HEK293 (cell line): ENCODE results near the gene ELOVL3.

Experiments
- CTCF ChIA-PET: fragments of 350-600 bp; formaldehyde crosslinking; extraction: SDS; loops from one replicate; lab custom pipeline; 2021; ENCODE audit warnings: antibody characterized with exemption; lab: Yijun Ruan, JAX
- POLR2A ChIA-PET: fragments of 300-600 bp; formaldehyde crosslinking; extraction: SDS; loops from one replicate; lab custom pipeline; 2020; ENCODE audit warnings: antibody characterized with exemption, inconsistent platforms; lab: Yijun Ruan, JAX
- H3K27ac ChIP-seq: fragments of 200-500 bp; sonication (Bioruptor generic); 2 replicates; pipeline ENCODE4 v1.5.1; 2014; ENCODE audit warnings: low read depth, low read length, control low read depth, inconsistent platforms; ENCODE audit errors: extremely low read depth
- H3K36me3 ChIP-seq, 2 experiments: fragments of 200-500 bp in 1 of 2; sonication (Bioruptor generic) in 1 of 2; 1 replicate in 1 of 2; 2 replicates in 1 of 2; pipeline ENCODE4 v1.5.1; 2014 to 2017; ENCODE audit warnings: inconsistent platforms in 2 of 2, low read length in 2 of 2; ENCODE audit not compliant: control insufficient read depth in 2 of 2, insufficient read depth in 1 of 2
- H3K4me1 ChIP-seq: fragments of 200-500 bp; sonication (Bioruptor generic); 2 replicates; pipeline ENCODE4 v1.5.1; 2014; ENCODE audit warnings: mild to moderate bottlenecking, low read length, inconsistent platforms; ENCODE audit not compliant: control insufficient read depth, insufficient read depth
- H3K4me3 ChIP-seq: 2 replicates; pipeline ENCODE4 v1.5.1; 2011; ENCODE audit warnings: low read depth, mild to moderate bottlenecking, control low read depth, low read length, moderate library complexity
- H3K9me3 ChIP-seq: fragments of 200-500 bp; sonication (Bioruptor generic); 2 replicates; pipeline ENCODE4 v1.5.1; 2014; ENCODE audit warnings: low read depth, low read length, inconsistent platforms; ENCODE audit not compliant: control insufficient read depth, insufficient read depth
- ELK4 ChIP-seq: IDR thresholded peaks from 2 replicates; pipeline ENCODE4 v1.6.1; 2011; ENCODE audit warnings: mild to moderate bottlenecking, low read depth, low read length, borderline replicate concordance
- GLI4 ChIP-seq: fragments of 450-650 bp; formaldehyde crosslinking; IDR thresholded peaks from 2 replicates; pipeline ENCODE4 v1.5.1; 2016; ENCODE audit warnings: missing biosample characterization, missing genetic modification characterization
- HOXA7 ChIP-seq: sonication (generic); formaldehyde crosslinking; IDR thresholded peaks from 2 replicates; pipeline ENCODE4 v1.8.1; 2022; ENCODE audit warnings: missing genetic modification reagents, borderline replicate concordance
- KLF1 ChIP-seq: fragments of 450-650 bp; formaldehyde crosslinking; IDR thresholded peaks from 2 replicates; pipeline ENCODE4 v1.5.1; 2016; ENCODE audit warnings: missing biosample characterization, missing genetic modification characterization
- KLF16 ChIP-seq: fragments of 450-650 bp; formaldehyde crosslinking; IDR thresholded peaks from 2 replicates; pipeline ENCODE4 v1.5.1; 2017; ENCODE audit warnings: missing biosample characterization, missing genetic modification characterization
- RBAK ChIP-seq: fragments of 450-650 bp; formaldehyde crosslinking; IDR thresholded peaks from 2 replicates; pipeline ENCODE4 v1.5.1; 2016; ENCODE audit warnings: missing biosample characterization, missing genetic modification characterization
- REPIN1 ChIP-seq: fragments of 450-650 bp; formaldehyde crosslinking; IDR thresholded peaks from 2 replicates; pipeline ENCODE4 v1.5.1; 2017; ENCODE audit warnings: missing biosample characterization, missing genetic modification characterization, low read depth
- ZBTB8A ChIP-seq: fragments of 450-650 bp; formaldehyde crosslinking; IDR thresholded peaks from 2 replicates; pipeline ENCODE4 v1.5.1; 2016; ENCODE audit warnings: missing biosample characterization, missing genetic modification characterization
- ZEB2 ChIP-seq: fragments of 450-650 bp; formaldehyde crosslinking; IDR thresholded peaks from 2 replicates; pipeline ENCODE4 v1.5.1; 2016; ENCODE audit warnings: missing biosample characterization, missing genetic modification characterization
- ZNF184 ChIP-seq: fragments of 450-650 bp; IDR thresholded peaks from 2 replicates; pipeline ENCODE4 v1.5.1; 2018; ENCODE audit warnings: missing biosample characterization, mild to moderate bottlenecking, missing genetic modification characterization
- ZNF23 ChIP-seq: fragments of 450-650 bp; formaldehyde crosslinking; IDR thresholded peaks from 2 replicates; pipeline ENCODE4 v1.5.1; 2016; ENCODE audit warnings: missing biosample characterization, missing genetic modification characterization, borderline replicate concordance
- ZNF274 ChIP-seq, 2 experiments: fragments of 200-500 bp in 1 of 2; fragments of 450-650 bp in 1 of 2; sonication (Bioruptor generic) in 1 of 2; formaldehyde crosslinking in 1 of 2; IDR thresholded peaks; 2 replicates each; pipeline versions ENCODE4 v1.5.1 to v1.6.1; 2014 to 2016; ENCODE audit warnings: borderline replicate concordance in 1 of 2, inconsistent platforms in 1 of 2, low read length in 1 of 2, missing biosample characterization in 1 of 2, missing genetic modification characterization in 1 of 2
- ZNF341 ChIP-seq: fragments of 450-650 bp; formaldehyde crosslinking; IDR thresholded peaks from 2 replicates; pipeline ENCODE4; 2016; ENCODE audit warnings: low read depth, missing biosample characterization, missing genetic modification characterization
- ZNF404 ChIP-seq: fragments of 450-650 bp; formaldehyde crosslinking; IDR thresholded peaks from 2 replicates; pipeline ENCODE4 v1.5.1; 2017; ENCODE audit warnings: missing biosample characterization, missing genetic modification characterization
- ZNF510 ChIP-seq: fragments of 450-650 bp; formaldehyde crosslinking; IDR thresholded peaks from 2 replicates; pipeline ENCODE4 v1.5.1; 2018; ENCODE audit warnings: mild to moderate bottlenecking, missing genetic modification characterization, missing biosample characterization; ENCODE audit not compliant: insufficient replicate concordance
- ZNF529 ChIP-seq: fragments of 450-650 bp; formaldehyde crosslinking; IDR thresholded peaks from 2 replicates; pipeline ENCODE4 v1.5.1; 2017; ENCODE audit warnings: missing genetic modification characterization, missing biosample characterization; ENCODE audit not compliant: insufficient replicate concordance
- ZNF558 ChIP-seq: fragments of 450-650 bp; formaldehyde crosslinking; IDR thresholded peaks from 2 replicates; pipeline ENCODE4 v1.5.1; 2016; ENCODE audit warnings: missing biosample characterization, missing genetic modification characterization
- ZNF596 ChIP-seq: fragments of 450-650 bp; IDR thresholded peaks from 2 replicates; pipeline ENCODE4 v1.5.0; 2018; ENCODE audit warnings: missing biosample characterization, mild to moderate bottlenecking, missing genetic modification characterization, moderate library complexity
- ZNF610 ChIP-seq: fragments of 450-650 bp; formaldehyde crosslinking; IDR thresholded peaks from 2 replicates; pipeline ENCODE4 v1.5.1; 2016; ENCODE audit warnings: missing biosample characterization, missing genetic modification characterization, borderline replicate concordance
- ZNF621 ChIP-seq: fragments of 450-650 bp; formaldehyde crosslinking; IDR thresholded peaks from 2 replicates; pipeline ENCODE4 v1.5.1; 2017; ENCODE audit warnings: missing biosample characterization, missing genetic modification characterization
- ZNF626 ChIP-seq: fragments of 450-650 bp; sonication (Bioruptor Pico); formaldehyde crosslinking; IDR thresholded peaks from 2 replicates; pipeline ENCODE4 v1.5.1; 2018; ENCODE audit warnings: missing biosample characterization, missing genetic modification characterization, inconsistent platforms
- ZNF629 ChIP-seq: fragments of 450-650 bp; formaldehyde crosslinking; IDR thresholded peaks from 2 replicates; pipeline ENCODE4 v1.5.1; 2017; ENCODE audit warnings: missing biosample characterization, missing genetic modification characterization
- ZNF768 ChIP-seq: fragments of 450-650 bp; formaldehyde crosslinking; IDR thresholded peaks from 2 replicates; pipeline ENCODE4 v1.5.1; 2018; ENCODE audit warnings: missing biosample characterization, mild to moderate bottlenecking, missing genetic modification characterization
- ZNF830 ChIP-seq: fragments of 450-650 bp; IDR thresholded peaks from 2 replicates; pipeline ENCODE4 v1.5.0; 2018; ENCODE audit warnings: missing biosample characterization, missing genetic modification characterization, low read depth, mild to moderate bottlenecking, moderate library complexity
- ZXDB ChIP-seq: fragments of 450-650 bp; formaldehyde crosslinking; IDR thresholded peaks from 2 replicates; pipeline ENCODE4 v1.5.1; 2016; ENCODE audit warnings: missing biosample characterization, missing genetic modification characterization
- TF ChIP-seq, protein P1 (sequence below): fragments of 450-650 bp; formaldehyde crosslinking; IDR thresholded peaks from 2 replicates; pipeline ENCODE4 v1.5.1; 2016; ENCODE audit warnings: missing biosample characterization, missing genetic modification characterization, low read depth
- TF ChIP-seq, protein P2 (sequence below): fragments of 450-650 bp; formaldehyde crosslinking; IDR thresholded peaks from 2 replicates; pipeline ENCODE4 v1.5.1; 2016; ENCODE audit warnings: missing biosample characterization, missing genetic modification characterization, borderline replicate concordance
- TF ChIP-seq, protein P3 (sequence below): fragments of 450-650 bp; formaldehyde crosslinking; conservative IDR thresholded peaks from 2 replicates; pipeline ENCODE4 v1.5.1; 2016; ENCODE audit warnings: low read depth, missing biosample characterization, missing genetic modification characterization

ELOVL3 gene

DNA sequence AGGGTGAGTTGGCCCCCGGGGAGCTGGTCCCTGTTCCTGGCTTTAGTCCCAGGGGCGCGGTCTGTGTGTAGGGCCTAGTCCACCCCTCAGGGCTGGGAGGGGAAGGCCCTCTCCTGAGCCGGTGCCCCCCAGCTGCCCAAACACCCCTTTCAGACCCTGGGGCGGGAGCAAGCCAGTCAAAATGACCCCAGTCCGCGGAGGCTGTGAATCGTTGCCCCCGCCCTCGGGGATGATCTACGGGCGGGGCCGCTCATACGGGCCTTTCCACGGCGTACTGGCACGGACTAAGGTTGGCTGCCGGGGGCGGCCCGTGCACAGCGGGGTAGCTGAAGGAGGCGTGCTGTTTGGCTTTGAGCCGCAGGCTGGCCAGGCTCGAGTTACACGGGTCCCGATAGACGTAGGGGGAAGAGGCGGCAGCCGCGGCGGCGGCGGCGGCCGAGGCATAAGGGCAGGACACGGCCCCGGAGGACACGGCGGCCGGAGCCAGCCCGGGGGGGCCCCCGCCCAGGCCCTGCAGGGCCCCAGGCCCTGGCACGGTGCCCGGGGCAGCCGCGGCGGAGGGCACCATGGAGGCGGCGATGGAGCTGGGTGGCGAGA, 4.3 kb downstream of the ELOVL3 start (continued):
- no peak for TF ChIP-seq ZNF23 (tag by site-specific recombination)
- no peak for TF ChIP-seq ZNF621
- TF ChIP-seq ZXDB, result peak; percentile 95
- TF ChIP-seq RBAK (tag by site-specific recombination), result no peak
- no peak for TF ChIP-seq ZNF830 (tag by site-specific recombination)
- peak; percentile 6; the same call in 1 of the 2 replicates for TF ChIP-seq ZNF341
- TF ChIP-seq, protein P1, sequence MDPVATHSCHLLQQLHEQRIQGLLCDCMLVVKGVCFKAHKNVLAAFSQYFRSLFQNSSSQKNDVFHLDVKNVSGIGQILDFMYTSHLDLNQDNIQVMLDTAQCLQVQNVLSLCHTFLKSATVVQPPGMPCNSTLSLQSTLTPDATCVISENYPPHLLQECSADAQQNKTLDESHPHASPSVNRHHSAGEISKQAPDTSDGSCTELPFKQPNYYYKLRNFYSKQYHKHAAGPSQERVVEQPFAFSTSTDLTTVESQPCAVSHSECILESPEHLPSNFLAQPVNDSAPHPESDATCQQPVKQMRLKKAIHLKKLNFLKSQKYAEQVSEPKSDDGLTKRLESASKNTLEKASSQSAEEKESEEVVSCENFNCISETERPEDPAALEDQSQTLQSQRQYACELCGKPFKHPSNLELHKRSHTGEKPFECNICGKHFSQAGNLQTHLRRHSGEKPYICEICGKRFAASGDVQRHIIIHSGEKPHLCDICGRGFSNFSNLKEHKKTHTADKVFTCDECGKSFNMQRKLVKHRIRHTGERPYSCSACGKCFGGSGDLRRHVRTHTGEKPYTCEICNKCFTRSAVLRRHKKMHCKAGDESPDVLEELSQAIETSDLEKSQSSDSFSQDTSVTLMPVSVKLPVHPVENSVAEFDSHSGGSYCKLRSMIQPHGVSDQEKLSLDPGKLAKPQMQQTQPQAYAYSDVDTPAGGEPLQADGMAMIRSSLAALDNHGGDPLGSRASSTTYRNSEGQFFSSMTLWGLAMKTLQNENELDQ (tag by site-specific recombination), result no peak

GRCh38 chr10:102230861-102231356, 4.8 kb downstream of the ELOVL3 start:
- Histone ChIP-seq H3K9me3 (no peaks in the 10 kb centered on the region), H3K4me3 (peak overlapping the region; percentile 53), H3K4me1 (peaks cover 1% of the 10 kb centered on the region), H3K36me3 (no peaks in the 10 kb centered on the region), H3K27ac (peak overlapping the region; percentile 77; the same call in 1 of the 2 replicates)
- POLR2A ChIA-PET, result interaction anchor here (0.6 to 3.0 kb wide), 15 partner anchors 10 to 541 kb away, joined by 3 to 11 read pairs (median 5); partner anchors contain the start of genes ACTR1A, FBXL15, GBF1 and PITX3
- CTCF ChIA-PET, result interaction anchor here (0.7 to 17.5 kb wide), 34 partner anchors 9 to 352 kb away, joined by 3 to 531 read pairs (median 11); partner anchors contain the start of genes FBXL15, GBF1 and PITX3
- TF ChIP-seq KLF1 (peak; percentile 51), ZNF768 (tag by site-specific recombination) (no peak), ZNF404 (tag by site-specific recombination) (no peak), HOXA7 (no peak), ZNF341 (no peak), ELK4 (no peak), ZNF274 (IDR thresholded peaks at IDR 0.05; ENCODE audit: low read length) (no peak), ZNF274 (tag by site-specific recombination; IDR thresholded peaks at IDR 0.05; ENCODE audit: borderline replicate concordance) (no peak), ZNF184 (tag by site-specific recombination) (no peak), ZNF510 (no peak), GLI4 (tag by site-specific recombination) (no peak), KLF16 (tag by site-specific recombination) (peak; percentile 54), ZNF558 (tag by site-specific recombination) (no peak), ZNF596 (tag by site-specific recombination) (no peak), ZBTB8A (tag by site-specific recombination) (peak; percentile 61), ZNF529 (no peak), ZNF626 (tag by site-specific recombination) (no peak), ZNF629 (peak; percentile 6; the same call in 1 of the 2 replicates), ZEB2 (peak; percentile 26), ZNF610 (tag by site-specific recombination) (0 out of 2 replicates have a peak, but pooled peaks have one; percentile 14), REPIN1 (no peak)
- TF ChIP-seq, protein P2, sequence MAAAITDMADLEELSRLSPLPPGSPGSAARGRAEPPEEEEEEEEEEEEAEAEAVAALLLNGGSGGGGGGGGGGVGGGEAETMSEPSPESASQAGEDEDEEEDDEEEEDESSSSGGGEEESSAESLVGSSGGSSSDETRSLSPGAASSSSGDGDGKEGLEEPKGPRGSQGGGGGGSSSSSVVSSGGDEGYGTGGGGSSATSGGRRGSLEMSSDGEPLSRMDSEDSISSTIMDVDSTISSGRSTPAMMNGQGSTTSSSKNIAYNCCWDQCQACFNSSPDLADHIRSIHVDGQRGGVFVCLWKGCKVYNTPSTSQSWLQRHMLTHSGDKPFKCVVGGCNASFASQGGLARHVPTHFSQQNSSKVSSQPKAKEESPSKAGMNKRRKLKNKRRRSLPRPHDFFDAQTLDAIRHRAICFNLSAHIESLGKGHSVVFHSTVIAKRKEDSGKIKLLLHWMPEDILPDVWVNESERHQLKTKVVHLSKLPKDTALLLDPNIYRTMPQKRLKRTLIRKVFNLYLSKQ (tag by site-specific recombination), result no peak
- TF ChIP-seq, protein P3, sequence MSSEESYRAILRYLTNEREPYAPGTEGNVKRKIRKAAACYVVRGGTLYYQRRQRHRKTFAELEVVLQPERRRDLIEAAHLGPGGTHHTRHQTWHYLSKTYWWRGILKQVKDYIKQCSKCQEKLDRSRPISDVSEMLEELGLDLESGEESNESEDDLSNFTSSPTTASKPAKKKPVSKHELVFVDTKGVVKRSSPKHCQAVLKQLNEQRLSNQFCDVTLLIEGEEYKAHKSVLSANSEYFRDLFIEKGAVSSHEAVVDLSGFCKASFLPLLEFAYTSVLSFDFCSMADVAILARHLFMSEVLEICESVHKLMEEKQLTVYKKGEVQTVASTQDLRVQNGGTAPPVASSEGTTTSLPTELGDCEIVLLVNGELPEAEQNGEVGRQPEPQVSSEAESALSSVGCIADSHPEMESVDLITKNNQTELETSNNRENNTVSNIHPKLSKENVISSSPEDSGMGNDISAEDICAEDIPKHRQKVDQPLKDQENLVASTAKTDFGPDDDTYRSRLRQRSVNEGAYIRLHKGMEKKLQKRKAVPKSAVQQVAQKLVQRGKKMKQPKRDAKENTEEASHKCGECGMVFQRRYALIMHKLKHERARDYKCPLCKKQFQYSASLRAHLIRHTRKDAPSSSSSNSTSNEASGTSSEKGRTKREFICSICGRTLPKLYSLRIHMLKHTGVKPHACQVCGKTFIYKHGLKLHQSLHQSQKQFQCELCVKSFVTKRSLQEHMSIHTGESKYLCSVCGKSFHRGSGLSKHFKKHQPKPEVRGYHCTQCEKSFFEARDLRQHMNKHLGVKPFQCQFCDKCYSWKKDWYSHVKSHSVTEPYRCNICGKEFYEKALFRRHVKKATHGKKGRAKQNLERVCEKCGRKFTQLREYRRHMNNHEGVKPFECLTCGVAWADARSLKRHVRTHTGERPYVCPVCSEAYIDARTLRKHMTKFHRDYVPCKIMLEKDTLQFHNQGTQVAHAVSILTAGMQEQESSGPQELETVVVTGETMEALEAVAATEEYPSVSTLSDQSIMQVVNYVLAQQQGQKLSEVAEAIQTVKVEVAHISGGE, result no peak; the same call in 1 of the 2 replicates
